Hematopoietic multipotent progenitor cell treated with erythropoietin and hydrocortisone succinate and interleukin-3 and kit ligand, for 17 days (in vitro differentiated cells): ENCODE measurements around the gene IFNGR2.
A peak's percentile ranks its signal among the peaks of the same experiment; 100 is the strongest.
"Not testable (repeated sequence)": the region's sequence is repeated elsewhere in the genome, so short reads cannot be mapped to it uniquely, and the experiment has no call there.

Experiments
- DNase-seq: peaks from one replicate; pipeline ENCODE4 v3.0.0-alpha.2; 2015; ENCODE audit warnings: low spot score

IFNGR2 gene

GRCh38 chr21:33377221-33377920, 25.8 kb upstream of the IFNGR2 start:
- DNase-seq = no peak

GRCh38 chr21:33378081-33378480, 25.1 kb upstream of the IFNGR2 start:
- DNase-seq = no peak

- DNase-seq = not testable (repeated sequence)
Observed at GRCh38 chr21:33379934-33380333, 23.3 kb upstream of the IFNGR2 start.

- DNase-seq = peak; percentile 26
Observed at GRCh38 chr21:33380483-33380998, 22.7 kb upstream of the IFNGR2 start.

GRCh38 chr21:33381381-33381780, 21.8 kb upstream of the IFNGR2 start:
- DNase-seq = not testable (repeated sequence)

GRCh38 chr21:33383056-33383888, 19.9 kb upstream of the IFNGR2 start:
- DNase-seq = peak; percentile 17

- no peak for DNase-seq
Observed at GRCh38 chr21:33384841-33385331, 18.3 kb upstream of the IFNGR2 start.

- DNase-seq = no peak
Observed at GRCh38 chr21:33386222-33386784, 16.9 kb upstream of the IFNGR2 start.

GRCh38 chr21:33387294-33387693, 15.9 kb upstream of the IFNGR2 start:
- DNase-seq = no peak

GRCh38 chr21:33388188-33388587, 15.0 kb upstream of the IFNGR2 start:
- DNase-seq = no peak

- DNase-seq = no peak
Observed at GRCh38 chr21:33390479-33390878, 12.7 kb upstream of the IFNGR2 start.

GRCh38 chr21:33391656-33392055, 11.6 kb upstream of the IFNGR2 start:
- no peak for DNase-seq

GRCh38 chr21:33392284-33392985, 10.8 kb upstream of the IFNGR2 start:
- DNase-seq = no peak

- no peak for DNase-seq
Observed at GRCh38 chr21:33393348-33393747, 9.9 kb upstream of the IFNGR2 start.

GRCh38 chr21:33394260-33394659, 9.0 kb upstream of the IFNGR2 start:
- DNase-seq = no peak

GRCh38 chr21:33395891-33396331, 7.3 kb upstream of the IFNGR2 start:
- no peak for DNase-seq

- DNase-seq = no peak
Observed at GRCh38 chr21:33396436-33396835, 6.8 kb upstream of the IFNGR2 start.

GRCh38 chr21:33396951-33397350, 6.3 kb upstream of the IFNGR2 start:
- no peak for DNase-seq

GRCh38 chr21:33397717-33398116, 5.5 kb upstream of the IFNGR2 start:
- DNase-seq = no peak

GRCh38 chr21:33398361-33398760, 4.9 kb upstream of the IFNGR2 start:
- DNase-seq = no peak

- no peak for DNase-seq
Observed at GRCh38 chr21:33401630-33401992, 1.6 kb upstream of the IFNGR2 start.
